IMR-90 (cell line): ENCODE results near the gene ITIH6. TPM values are rescaled to one million over a fixed set of nuclear protein-coding genes. Genes with fewer than 3 reads are reported as not detected.

ENCODE experiments used
- ATAC-seq: fragments of 200-7000 bp; cut with Tn5 transposase; 2 replicates; pipeline ENCODE4 v1.9.1; 2020; ENCODE audit warnings: low read depth, mild to moderate bottlenecking, moderate library complexity
- BruUV-seq: library from RNA; stranded (reverse); fragments of 400-500 nt; replicated peaks from 2 replicates; lab custom pipeline; 2021; lab: Mats Ljungman, UMichigan
- CTCF ChIA-PET: fragments of 300-600 bp; formaldehyde crosslinking; extraction: SDS; loops from one replicate; lab custom pipeline; 2021; ENCODE audit warnings: antibody characterized with exemption; lab: Yijun Ruan, JAX
- POLR2A ChIA-PET: fragments of 300-600 bp; sonication (Branson Sonifier 250); formaldehyde crosslinking; loops from one replicate; lab custom pipeline; 2022; ENCODE audit warnings: antibody characterized with exemption; ENCODE audit not compliant: unreplicated experiment; lab: Charles Lee
- DNase-seq: peaks from one replicate; pipeline ENCODE4 v3.0.0; 2013
- H2AFZ ChIP-seq: replicated peaks from 2 replicates; pipeline ENCODE3; 2013; ENCODE audit warnings: low read length, mild to moderate bottlenecking; ENCODE audit not compliant: poor library complexity
- H2AK5ac ChIP-seq: 2 replicates; pipeline ENCODE4 v1.6.1; 2013; ENCODE audit warnings: low read depth, low read length, inconsistent platforms
- H2AK9ac ChIP-seq: replicated peaks from 2 replicates; pipeline ENCODE3; 2013; ENCODE audit warnings: mild to moderate bottlenecking, low read depth, low read length, moderate library complexity; ENCODE audit not compliant: poor library complexity
- H2BK120ac ChIP-seq: 2 replicates; pipeline ENCODE4 v1.6.1; 2013; ENCODE audit warnings: low read depth, low read length, inconsistent platforms
- H2BK15ac ChIP-seq: 3 replicates; pipeline ENCODE4 v1.6.1; 2013; ENCODE audit warnings: low read depth, low read length, inconsistent platforms
- H2BK20ac ChIP-seq: 2 replicates; pipeline ENCODE4 v1.6.1; 2013; ENCODE audit warnings: low read depth, mild to moderate bottlenecking, inconsistent platforms, low read length, moderate library complexity
- H2BK5ac ChIP-seq: 2 replicates; pipeline ENCODE4 v1.6.1; 2013; ENCODE audit warnings: mild to moderate bottlenecking, low read depth, low read length, inconsistent platforms; ENCODE audit not compliant: poor library complexity, severe bottlenecking
- H3K14ac ChIP-seq: replicated peaks from 2 replicates; pipeline ENCODE4 v1.6.1; 2013; ENCODE audit warnings: low read depth, low read length, inconsistent platforms
- H3K18ac ChIP-seq: 2 replicates; pipeline ENCODE4 v1.6.1; 2013; ENCODE audit warnings: low read depth, low read length, control low read depth
- H3K23ac ChIP-seq: 2 replicates; pipeline ENCODE4 v1.6.1; 2013; ENCODE audit warnings: low read depth, low read length, inconsistent platforms
- H3K27ac ChIP-seq: 2 replicates; pipeline ENCODE4 v1.5.1; 2013; ENCODE audit warnings: mild to moderate bottlenecking, control low read depth, low read length; ENCODE audit not compliant: insufficient read depth
- H3K27me3 ChIP-seq: 2 replicates; pipeline ENCODE4 v1.6.1; 2013; ENCODE audit warnings: low read length; ENCODE audit not compliant: control insufficient read depth, insufficient read depth
- H3K36me3 ChIP-seq: 2 replicates; pipeline ENCODE4 v1.6.1; 2013; ENCODE audit warnings: low read length, mixed read lengths; ENCODE audit not compliant: control insufficient read depth, insufficient read depth
- H3K4ac ChIP-seq: 2 replicates; pipeline ENCODE4 v1.6.1; 2013; ENCODE audit warnings: low read depth, low read length, inconsistent platforms
- H3K4me1 ChIP-seq: 2 replicates; pipeline ENCODE4 v1.6.1; 2013; ENCODE audit warnings: low read length, mixed read lengths; ENCODE audit not compliant: control insufficient read depth, insufficient read depth
- H3K4me2 ChIP-seq: 2 replicates; pipeline ENCODE4 v1.6.1; 2013; ENCODE audit warnings: low read depth, mild to moderate bottlenecking, control low read depth, low read length, moderate library complexity
- H3K4me3 ChIP-seq: 2 replicates; pipeline ENCODE4 v1.5.1; 2013; ENCODE audit warnings: low read depth, mild to moderate bottlenecking, control low read depth, low read length, moderate library complexity; ENCODE audit not compliant: insufficient read depth
- H3K56ac ChIP-seq: 2 replicates; pipeline ENCODE4 v1.6.1; 2013; ENCODE audit warnings: low read length, inconsistent platforms; ENCODE audit not compliant: insufficient read depth; ENCODE audit errors: extremely low read depth
- H3K79me1 ChIP-seq, 2 experiments: 2 replicates each; pipeline ENCODE4 v1.6.1; 2013; ENCODE audit warnings: low read length in 2 of 2, inconsistent platforms in 1 of 2, low read depth in 1 of 2
- H3K9ac ChIP-seq: 2 replicates; pipeline ENCODE4 v1.6.1; 2013; ENCODE audit warnings: low read depth, low read length, control low read depth
- H3K9me1 ChIP-seq: 2 replicates; pipeline ENCODE4 v1.6.1; 2013; ENCODE audit warnings: low read length, inconsistent platforms; ENCODE audit not compliant: insufficient read depth
- H3K9me3 ChIP-seq: 2 replicates; pipeline ENCODE4 v1.6.1; 2013; ENCODE audit warnings: low read length; ENCODE audit not compliant: control insufficient read depth, insufficient read depth
- H4K20me1 ChIP-seq: 2 replicates; pipeline ENCODE4 v1.6.1; 2013; ENCODE audit warnings: low read length, inconsistent platforms; ENCODE audit not compliant: insufficient read depth
- H4K5ac ChIP-seq: 2 replicates; pipeline ENCODE4 v1.6.1; 2013; ENCODE audit warnings: mild to moderate bottlenecking, low read depth, low read length, control low read depth
- H4K8ac ChIP-seq, 2 experiments: 2 replicates each; pipeline ENCODE4 v1.6.1; 2013; ENCODE audit warnings: low read depth in 2 of 2, low read length in 2 of 2, control low read depth in 1 of 2, inconsistent platforms in 1 of 2
- H4K91ac ChIP-seq: 2 replicates; pipeline ENCODE4 v1.6.1; 2013; ENCODE audit warnings: low read depth, low read length, inconsistent platforms; ENCODE audit not compliant: insufficient read depth
- BHLHE40 ChIP-seq: fragments of 150-350 bp; IDR thresholded peaks from 2 replicates; pipeline ENCODE4 v1.6.1; 2016; ENCODE audit warnings: mild to moderate bottlenecking, low read depth, low read length
- CEBPB ChIP-seq: IDR thresholded peaks from 2 replicates; pipeline ENCODE4 v1.6.1; 2012; ENCODE audit warnings: low read depth, low read length, improper control_type of control experiment
- CHD1 ChIP-seq: IDR thresholded peaks from 2 replicates; pipeline ENCODE4 v1.6.1; 2012; ENCODE audit warnings: low read depth, low read length, improper control_type of control experiment
- ELK1 ChIP-seq: fragments of 150-350 bp; IDR thresholded peaks from 2 replicates; pipeline ENCODE4 v1.6.1; 2016; ENCODE audit warnings: low read depth, mild to moderate bottlenecking, low read length, moderate library complexity, borderline replicate concordance
- FOS ChIP-seq: fragments of 150-350 bp; IDR thresholded peaks from 2 replicates; pipeline ENCODE4 v1.6.1; 2016; ENCODE audit warnings: low read depth, low read length
- MAFK ChIP-seq: IDR thresholded peaks from 2 replicates; pipeline ENCODE4 v1.6.1; 2012; ENCODE audit warnings: low read depth, low read length, improper control_type of control experiment
- MAZ ChIP-seq: IDR thresholded peaks from 2 replicates; pipeline ENCODE4 v1.6.1; 2012; ENCODE audit warnings: low read depth, mild to moderate bottlenecking, low read length, improper control_type of control experiment, moderate library complexity, borderline replicate concordance
- MXI1 ChIP-seq: IDR thresholded peaks from 2 replicates; pipeline ENCODE4 v1.6.1; 2012; ENCODE audit warnings: low read depth, mild to moderate bottlenecking, low read length, moderate library complexity, borderline replicate concordance
- NFE2L2 ChIP-seq: fragments of 150-350 bp; IDR thresholded peaks from 2 replicates; pipeline ENCODE4 v1.6.1; 2016; ENCODE audit warnings: low read depth, mild to moderate bottlenecking, low read length
- POLR2A ChIP-seq: IDR thresholded peaks from 2 replicates; pipeline ENCODE4 v1.6.1; 2012; ENCODE audit warnings: mild to moderate bottlenecking, low read depth, low read length
- RAD21 ChIP-seq: IDR thresholded peaks from 2 replicates; pipeline ENCODE4 v1.6.1; 2012; ENCODE audit warnings: low read length, improper control_type of control experiment
- RCOR1 ChIP-seq: IDR thresholded peaks from 2 replicates; pipeline ENCODE4 v1.6.1; 2012; ENCODE audit warnings: mild to moderate bottlenecking, low read length, improper control_type of control experiment; ENCODE audit not compliant: insufficient replicate concordance
- RFX5 ChIP-seq: IDR thresholded peaks from 2 replicates; pipeline ENCODE4 v1.8.0; 2012; ENCODE audit warnings: low read depth, mild to moderate bottlenecking, low read length, moderate library complexity
- SMC3 ChIP-seq: fragments of 150-350 bp; IDR thresholded peaks from 2 replicates; pipeline ENCODE4 v1.6.1; 2016; ENCODE audit warnings: low read depth, mild to moderate bottlenecking, antibody characterized with exemption, low read length, moderate library complexity
- WGBS, 2 experiments: methylation state at CpG; one replicate each; pipeline versions ENCODE4 v1.1.5 to v1.1.7; 2013; ENCODE audit warnings: missing lambda C conversion rate in 2 of 2; ENCODE audit not compliant: insufficient read length in 1 of 2; ENCODE audit errors: extremely low coverage in 2 of 2; 5-methylcytosine and 5-hydroxymethylcytosine counted together
- dilution Hi-C: fragments of 300-500 bp; cut with HindIII; formaldehyde crosslinking; loops from one replicate; pipeline ENCODE4 v1.14.3; 2018; ENCODE audit warnings: low sequenced_read_pairs; ENCODE audit not compliant: unreplicated experiment
- in situ Hi-C: fragments of 300-500 bp; cut with MboI; formaldehyde crosslinking; loops from 3 replicates; pipeline ENCODE4 v1.14.3; 2019; ENCODE audit warnings: low sequenced_read_pairs, inconsistent platforms, mixed read lengths
- intact Hi-C: fragments of 100-400 bp; cut with micrococcal nuclease; formaldehyde crosslinking; loops from 2 replicates; pipeline ENCODE4 v1.10.0; 2022
- polyA plus RNA-seq, 3 experiments: library from polyadenylated mRNA; depleted of rRNA; stranded (reverse); fragments of >200 nt; gene quantifications; 2 replicates each; pipeline ENCODE4 v1.2.3, GENCODE V29; 2012; ENCODE audit warnings: low replicate concordance in 1 of 3
- total RNA-seq: library from RNA; depleted of rRNA; stranded (reverse); fragments of >200 nt; gene quantifications from 2 replicates; pipeline ENCODE4 v1.2.3, GENCODE V29; 2012
- TF ChIP-seq, protein P1 (sequence below): fragments of 150-350 bp; IDR thresholded peaks from 2 replicates; pipeline ENCODE4 v1.6.1; 2017; ENCODE audit warnings: mild to moderate bottlenecking, antibody characterized with exemption, low read length, low read depth

ITIH6 gene
- total and polyA plus RNA-seq, 2 of the 4 experiments (the other 2 are of a cell fraction), result not detected

- no peak overlapping the region for H4K5ac ChIP-seq
- no peak overlapping the region for H3K4me3 ChIP-seq
- H3K27me3 ChIP-seq, result peaks cover 1% of the 10 kb centered on the region; the same call in 1 of the 2 replicates
- ChIA-PET POLR2A (no interaction called here), CTCF (no interaction called here)
- H2BK120ac ChIP-seq, result no peak overlapping the region
- DNase-seq (no peak), ATAC-seq (no peak)
- H2BK15ac ChIP-seq, result no peak overlapping the region
- H4K91ac ChIP-seq, result no peak overlapping the region
- no peaks in the 10 kb centered on the region for H3K9me3 ChIP-seq
- H3K56ac ChIP-seq, result no peak overlapping the region
- no peak overlapping the region for H3K9ac ChIP-seq
- H3K18ac ChIP-seq, result no peak overlapping the region
- BruUV-seq, result no TSS peak
- intact Hi-C loops (no loop called here), dilution Hi-C loops (no loop called here), in situ Hi-C loops (no loop called here)
- H3K79me1 ChIP-seq, result no peaks in the 10 kb centered on the region
- H3K4ac ChIP-seq, result no peak overlapping the region
- no peak overlapping the region for H2BK20ac ChIP-seq
- H4K8ac ChIP-seq, result no peak overlapping the region
- no peak overlapping the region for H3K14ac ChIP-seq
- no peak overlapping the region for H3K27ac ChIP-seq
- no peak overlapping the region for H2AFZ ChIP-seq
- H3K4me2 ChIP-seq, result no peak overlapping the region
- H3K4me1 ChIP-seq, result no peaks in the 10 kb centered on the region
- no peak overlapping the region for H2BK5ac ChIP-seq
- no peak for TF ChIP-seq POLR2A
- TF ChIP-seq MXI1, result no peak
- TF ChIP-seq ELK1, result no peak
- TF ChIP-seq CHD1, result no peak
- TF ChIP-seq CEBPB, result no peak
- TF ChIP-seq RCOR1, result no peak
- TF ChIP-seq SMC3, result no peak
- TF ChIP-seq MAZ, result no peak
- TF ChIP-seq FOS, result no peak
- TF ChIP-seq MAFK, result no peak
- no peak for TF ChIP-seq NFE2L2
- no peak for TF ChIP-seq RAD21
- TF ChIP-seq, protein P1, sequence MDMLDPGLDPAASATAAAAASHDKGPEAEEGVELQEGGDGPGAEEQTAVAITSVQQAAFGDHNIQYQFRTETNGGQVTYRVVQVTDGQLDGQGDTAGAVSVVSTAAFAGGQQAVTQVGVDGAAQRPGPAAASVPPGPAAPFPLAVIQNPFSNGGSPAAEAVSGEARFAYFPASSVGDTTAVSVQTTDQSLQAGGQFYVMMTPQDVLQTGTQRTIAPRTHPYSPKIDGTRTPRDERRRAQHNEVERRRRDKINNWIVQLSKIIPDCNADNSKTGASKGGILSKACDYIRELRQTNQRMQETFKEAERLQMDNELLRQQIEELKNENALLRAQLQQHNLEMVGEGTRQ, result no peak
- no peak for TF ChIP-seq RFX5
- no peak for TF ChIP-seq BHLHE40
- H4K20me1 ChIP-seq, result no peaks in the 10 kb centered on the region
- H3K9me1 ChIP-seq, result no peaks in the 10 kb centered on the region
- H3K23ac ChIP-seq, result no peak overlapping the region
- H2AK9ac ChIP-seq, result no peak overlapping the region
- 53% methylated on average over 9 of the region's 21 CpGs; no CpG with 5 or more reads in 1 of the 2 experiments for WGBS, 2 experiments
- H3K36me3 ChIP-seq, result no peaks in the 10 kb centered on the region
- no peak overlapping the region for H2AK5ac ChIP-seq
These were observed 39.7 kb downstream of the ITIH6 start for GRCh38 chrX:54758114-54759055.
